ENCODE results near the gene SLC35F4.
A peak's percentile ranks its signal among the peaks of the same experiment; 100 is the strongest.

The SLC35F4 gene

GRCh38 chr14:57847706-57848105 lies 18.2 kb downstream of the SLC35F4 start:
- DNase-seq: no peak

- DNase-seq: no peak
Measured at GRCh38 chr14:57847096-57847495, 18.8 kb downstream of the SLC35F4 start.

DNA sequence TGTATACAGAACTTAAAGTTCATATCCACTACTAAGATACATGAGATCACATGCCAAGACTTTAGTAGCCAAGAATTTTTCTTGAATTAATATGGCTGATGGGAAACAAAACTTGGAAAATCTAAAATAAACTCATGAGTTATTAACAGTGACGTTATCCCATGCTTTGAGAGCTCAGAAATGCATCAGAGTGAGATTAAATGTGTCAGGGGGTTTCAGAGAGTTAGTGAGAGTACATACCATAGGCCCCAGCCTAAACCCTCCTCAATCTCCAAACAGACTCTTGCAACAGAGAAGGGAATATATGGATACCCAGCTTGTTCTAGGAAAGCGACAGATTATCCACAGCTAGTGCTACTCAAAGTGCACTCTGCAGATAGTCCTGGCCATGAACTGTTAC lies 19.3 kb downstream of the SLC35F4 start:
- DNase-seq: no peak

- peak; percentile 35 for DNase-seq
Measured at GRCh38 chr14:57845802-57846531, 19.9 kb downstream of the SLC35F4 start.

GRCh38 chr14:57845316-57845715 lies 20.6 kb downstream of the SLC35F4 start:
- no peak for DNase-seq

DNA sequence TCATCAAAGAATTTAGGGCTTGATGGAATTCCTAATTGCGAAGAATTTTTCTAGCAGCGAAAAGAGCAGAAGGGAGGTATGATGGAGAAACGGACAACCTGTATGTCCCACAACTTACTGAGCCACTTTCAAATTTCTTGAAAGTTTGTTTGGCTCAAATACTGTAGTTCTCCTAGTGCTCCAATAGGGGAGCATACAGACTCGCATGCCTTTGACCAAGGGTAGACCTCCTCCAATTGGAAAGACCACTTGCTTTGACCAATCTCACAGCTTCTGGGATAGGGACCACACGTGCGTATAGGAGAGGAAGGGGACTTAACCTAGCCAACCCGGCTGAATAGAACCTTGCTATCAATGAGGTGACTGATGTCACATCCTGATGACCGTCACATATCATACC lies 28.6 kb downstream of the SLC35F4 start:
- no peak for DNase-seq

- DNase-seq: no peak
Measured at GRCh38 chr14:57835766-57836165, 30.1 kb downstream of the SLC35F4 start.

- DNase-seq: no peak
Measured at GRCh38 chr14:57834961-57835360, 30.9 kb downstream of the SLC35F4 start.

DNA sequence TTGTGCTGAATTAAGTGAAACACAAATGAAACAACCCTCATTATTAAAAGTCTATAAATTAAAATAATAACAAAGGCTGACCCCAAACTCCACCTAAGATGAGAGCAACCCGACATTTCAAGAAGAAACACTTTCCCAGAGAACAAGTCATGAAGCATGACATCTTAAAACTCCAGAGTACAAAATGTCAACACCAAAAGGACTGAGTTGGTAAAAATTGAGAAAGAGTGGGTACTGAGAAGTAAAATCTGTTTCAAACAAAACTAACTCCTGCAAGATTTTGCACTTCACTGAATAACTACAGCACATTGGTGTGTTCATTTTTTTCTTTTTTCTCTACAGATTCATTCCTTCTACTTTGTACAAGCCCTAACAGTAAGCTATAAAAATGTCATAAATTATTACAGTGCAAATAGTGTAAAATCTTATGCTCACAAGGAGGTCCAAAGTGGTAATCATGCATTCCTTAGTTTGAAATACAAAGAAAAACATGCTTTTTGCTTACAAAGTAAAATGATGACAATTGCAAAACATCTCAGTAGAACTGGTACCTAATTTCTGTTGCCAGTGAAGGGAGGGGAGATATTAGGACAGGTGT lies 31.8 kb downstream of the SLC35F4 start:
- DNase-seq: no peak

DNA sequence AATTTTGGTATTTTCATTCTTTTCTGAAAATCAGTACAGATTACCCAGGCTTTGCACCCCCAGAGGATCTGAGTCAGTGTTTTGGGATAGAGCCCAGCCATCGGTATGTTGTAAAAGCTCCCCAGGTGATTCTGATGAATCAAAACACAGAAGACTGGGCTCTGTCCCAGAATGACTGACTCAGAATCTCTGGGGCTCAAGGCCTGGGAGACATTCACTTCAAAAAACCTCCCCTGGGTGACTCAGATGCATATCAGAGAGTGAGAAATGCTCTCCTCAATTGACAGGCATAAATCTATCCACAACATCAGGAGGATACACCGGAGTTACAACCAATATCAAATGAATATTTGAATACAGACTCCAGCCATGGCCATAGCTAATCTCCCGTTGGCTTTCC lies 32.6 kb downstream of the SLC35F4 start:
- peak; percentile 36 for DNase-seq

GRCh38 chr14:57831981-57832380 lies 33.9 kb downstream of the SLC35F4 start:
- peak; percentile 27 for DNase-seq

GRCh38 chr14:57828713-57829112 lies 37.2 kb downstream of the SLC35F4 start:
- DNase-seq: no peak

DNA sequence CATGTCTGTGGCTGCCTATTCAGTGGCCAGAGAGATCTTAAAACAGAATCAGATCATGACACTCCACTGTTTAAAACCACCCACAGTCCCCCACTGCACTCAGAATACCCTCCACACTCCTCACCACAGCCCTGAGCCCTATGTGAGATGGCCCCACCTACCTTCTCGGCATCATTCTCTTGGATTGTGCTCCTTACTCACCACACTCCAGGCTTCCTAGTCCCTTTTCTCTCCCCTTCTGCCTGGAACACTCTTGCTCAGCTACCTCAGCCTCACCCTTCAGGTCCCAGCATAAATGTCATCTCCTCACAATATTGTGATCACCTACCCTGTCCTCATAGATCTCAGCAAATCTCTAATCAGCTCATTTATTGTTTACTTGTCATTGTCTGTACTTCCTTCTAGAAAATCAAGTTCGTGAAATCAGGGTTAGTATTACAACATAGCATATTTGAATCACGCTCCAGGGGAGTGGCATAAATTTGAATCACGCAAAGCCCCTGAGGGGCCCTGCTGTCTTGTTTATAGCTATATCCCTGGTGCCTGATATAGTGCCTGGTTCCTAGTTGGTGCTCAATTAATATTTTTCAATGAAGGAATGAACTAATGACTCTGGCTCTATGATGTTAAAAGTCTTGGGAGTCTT lies 42.8 kb downstream of the SLC35F4 start:
- no peak for DNase-seq

GRCh38 chr14:57822081-57822480 lies 43.8 kb downstream of the SLC35F4 start:
- no peak for DNase-seq

DNA sequence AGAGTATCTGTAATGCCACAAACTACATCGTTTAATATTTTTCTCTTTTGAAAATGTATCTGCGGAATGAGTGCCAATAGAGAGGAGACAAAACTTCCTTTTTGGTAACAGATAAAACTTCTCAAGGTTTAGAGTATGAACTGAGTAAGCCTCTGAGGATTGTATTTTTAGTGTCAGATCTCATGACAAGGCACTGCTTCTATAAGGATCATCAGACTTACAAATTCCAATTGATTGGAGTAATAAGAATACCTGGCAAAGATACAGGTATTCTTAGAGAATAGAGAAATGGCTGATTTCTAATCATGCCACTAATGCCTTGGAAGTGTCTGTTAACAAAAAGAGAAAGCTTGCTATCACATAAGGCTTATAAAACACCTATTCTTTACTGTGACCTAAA lies 45.3 kb downstream of the SLC35F4 start:
- DNase-seq: no peak

GRCh38 chr14:57818511-57818910 lies 47.4 kb downstream of the SLC35F4 start:
- no peak for DNase-seq

- DNase-seq: no peak
Measured at GRCh38 chr14:57816568-57817284, 49.2 kb downstream of the SLC35F4 start.

GRCh38 chr14:57814726-57815125 lies 51.2 kb downstream of the SLC35F4 start:
- DNase-seq: no peak

DNA sequence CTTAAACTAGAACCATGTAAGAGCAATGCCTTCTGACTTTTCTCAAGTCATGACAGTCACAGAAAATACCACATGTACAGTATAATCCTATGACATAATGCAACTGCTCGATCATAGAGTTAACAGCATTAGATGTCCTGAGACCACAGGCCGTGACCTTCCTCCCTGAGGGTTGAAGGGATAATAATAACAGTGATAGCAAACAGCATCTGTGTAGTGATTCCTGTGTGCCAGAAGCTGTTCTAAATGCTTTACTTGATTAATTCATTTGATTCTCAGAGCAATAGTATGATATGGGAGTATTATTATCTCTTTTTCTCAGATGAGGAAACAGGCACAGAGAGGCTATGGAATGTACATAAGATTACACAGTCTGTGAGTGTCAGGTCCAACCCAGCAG lies 53.2 kb downstream of the SLC35F4 start:
- no peak for DNase-seq

GRCh38 chr14:57811998-57812546 lies 53.8 kb downstream of the SLC35F4 start:
- no peak for DNase-seq

GRCh38 chr14:57809808-57810207 lies 56.1 kb downstream of the SLC35F4 start:
- DNase-seq: no peak

DNA sequence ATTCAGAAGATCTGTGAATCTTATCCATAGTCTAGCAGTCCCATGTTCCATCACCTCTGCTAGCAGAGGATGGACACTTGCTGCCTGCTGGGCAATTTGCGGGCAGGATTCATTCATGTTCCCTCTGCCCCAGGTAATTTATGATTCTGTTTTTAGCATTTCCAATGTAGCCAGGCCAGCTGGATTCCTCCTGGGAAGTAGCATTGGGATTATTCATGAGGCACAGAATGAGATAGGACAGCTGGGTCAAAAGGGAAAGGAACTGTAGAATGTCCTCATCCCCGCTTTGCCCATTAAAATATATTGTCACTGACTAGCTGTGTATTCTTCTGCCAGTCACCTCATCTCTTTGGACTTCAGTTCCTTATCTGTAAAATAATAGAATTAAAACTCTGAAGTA lies 68.7 kb downstream of the SLC35F4 start:
- no peak for DNase-seq

- no peak for DNase-seq
Measured at GRCh38 chr14:57796556-57796955, 69.3 kb downstream of the SLC35F4 start.

Measured in femur (tissue), 1 donor.